Effector memory CD4-positive, alpha-beta T cell (primary cell): ENCODE results near the gene BRSK1.
A peak's percentile ranks its signal among the peaks of the same experiment; 100 is the strongest.

Experiments
- DNase-seq, 3 donors: peaks; one replicate each; pipeline ENCODE4 v3.0.0-alpha.2; 2020
- H3K27ac ChIP-seq: 2 replicates; pipeline ENCODE4 v1.7.0; 2013; ENCODE audit warnings: mild to moderate bottlenecking, low read length, moderate library complexity; ENCODE audit not compliant: insufficient read depth, poor library complexity, severe bottlenecking
- H3K27me3 ChIP-seq: replicated peaks from 2 replicates; pipeline ENCODE4 v1.7.0; 2013; ENCODE audit warnings: mild to moderate bottlenecking, low read length; ENCODE audit not compliant: insufficient read depth, control insufficient read depth, poor library complexity, severe bottlenecking
- H3K36me3 ChIP-seq: 2 replicates; pipeline ENCODE4 v1.7.0; 2013; ENCODE audit warnings: mild to moderate bottlenecking, low read length, moderate library complexity; ENCODE audit not compliant: control insufficient read depth, insufficient read depth
- H3K4me1 ChIP-seq: 2 replicates; pipeline ENCODE4 v1.7.0; 2013; ENCODE audit warnings: low read length, mild to moderate bottlenecking; ENCODE audit not compliant: control insufficient read depth, insufficient read depth, poor library complexity, severe bottlenecking
- H3K4me3 ChIP-seq: 2 replicates; pipeline ENCODE4 v1.7.0; 2013; ENCODE audit warnings: low read length, low read depth, mild to moderate bottlenecking; ENCODE audit not compliant: insufficient read depth, poor library complexity, severe bottlenecking
- H3K9me3 ChIP-seq: 2 replicates; pipeline ENCODE4 v1.7.0; 2013; ENCODE audit warnings: mild to moderate bottlenecking, low read length, moderate library complexity; ENCODE audit not compliant: control insufficient read depth

The BRSK1 gene

DNA sequence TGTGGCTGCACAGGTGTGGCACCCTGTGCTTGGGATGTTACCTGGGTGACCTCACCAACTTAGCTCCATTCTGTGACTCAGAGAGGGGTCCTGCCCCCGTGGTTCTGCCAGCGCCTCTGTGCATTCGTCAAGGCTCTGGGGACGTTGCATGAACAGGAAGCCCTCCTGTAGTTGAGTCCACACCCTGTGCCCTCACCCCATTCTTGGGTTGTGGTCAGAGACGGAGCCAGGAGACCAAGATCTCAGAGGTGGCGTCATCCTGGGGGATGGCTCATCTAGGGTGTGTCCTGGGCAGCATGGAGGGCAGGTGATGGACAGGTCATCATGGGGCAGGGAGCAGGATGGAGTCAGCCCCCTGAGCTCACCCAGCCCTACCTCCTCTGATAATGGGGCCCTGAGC is 68.2 kb downstream of the BRSK1 start:
- Histone ChIP-seq H3K4me1 (peaks cover 21% of the 10 kb centered on the region), H3K27ac (no peak overlapping the region), H3K4me3 (no peak overlapping the region), H3K27me3 (peaks cover 21% of the 10 kb centered on the region), H3K9me3 (no peaks in the 10 kb centered on the region), H3K36me3 (no peaks in the 10 kb centered on the region)
- DNase-seq = no peak

DNA sequence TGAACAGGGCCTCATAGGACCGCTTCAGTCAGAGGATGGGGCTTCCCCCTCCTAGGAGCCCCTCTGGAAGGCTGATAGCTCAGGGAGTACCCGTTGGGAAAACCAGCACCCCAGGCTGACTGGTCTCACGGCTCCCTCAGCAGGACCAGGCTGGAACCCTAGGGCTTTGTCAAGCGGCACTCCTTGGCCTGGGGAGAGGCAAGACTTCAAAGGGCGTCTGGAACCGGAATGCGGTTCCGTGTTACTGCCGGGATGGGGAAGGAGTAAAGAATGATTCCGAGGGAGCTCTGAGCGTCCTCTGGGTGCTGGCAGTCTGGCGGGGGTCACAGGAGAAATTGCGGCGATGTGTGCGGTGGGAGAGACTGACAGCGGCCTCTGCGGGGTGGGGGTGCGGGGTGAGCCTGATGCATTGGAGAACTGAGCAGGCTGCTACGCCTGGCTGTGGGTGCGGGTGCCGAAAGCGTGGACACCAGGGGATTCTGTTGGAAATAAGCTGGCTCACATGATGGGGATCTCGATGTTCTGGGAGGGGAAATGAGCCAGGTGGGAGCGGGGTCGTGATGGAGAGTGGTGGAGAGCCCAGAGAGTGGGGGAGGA is 68.8 kb downstream of the BRSK1 start:
- peaks cover 21% of the 10 kb centered on the region for H3K27me3 ChIP-seq

DNA sequence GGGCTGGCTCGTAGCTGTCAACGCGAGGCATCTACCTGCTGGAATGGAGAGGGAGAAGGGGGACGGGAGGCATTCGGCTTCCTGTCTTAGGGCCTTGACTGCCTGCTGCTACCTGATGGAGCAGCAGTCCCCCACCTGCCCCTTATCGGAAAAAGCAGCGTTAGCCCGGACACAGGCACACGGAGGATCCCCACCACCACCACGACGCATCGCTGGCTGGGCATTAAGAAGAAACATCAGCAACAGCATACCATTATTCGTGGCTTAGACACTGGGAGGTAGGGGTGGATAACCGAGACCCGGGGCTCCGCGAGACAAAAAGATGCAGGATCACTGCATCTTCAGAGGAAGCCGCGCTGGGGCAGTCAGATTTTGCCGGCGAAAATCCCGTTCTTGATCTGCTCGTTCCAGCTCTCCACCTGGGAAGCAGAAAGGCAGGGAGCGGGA is 69.6 kb downstream of the BRSK1 start:
- no peak for DNase-seq
- H3K27me3 ChIP-seq = peaks cover 21% of the 10 kb centered on the region

More for the DNA sequence above, 68.8 kb downstream of the BRSK1 start:
- Histone ChIP-seq H3K4me1 (peaks cover 21% of the 10 kb centered on the region), H3K36me3 (no peaks in the 10 kb centered on the region), H3K9me3 (no peaks in the 10 kb centered on the region), H3K4me3 (no peak overlapping the region), H3K27ac (no peak overlapping the region)
- DNase-seq = no peak

DNA sequence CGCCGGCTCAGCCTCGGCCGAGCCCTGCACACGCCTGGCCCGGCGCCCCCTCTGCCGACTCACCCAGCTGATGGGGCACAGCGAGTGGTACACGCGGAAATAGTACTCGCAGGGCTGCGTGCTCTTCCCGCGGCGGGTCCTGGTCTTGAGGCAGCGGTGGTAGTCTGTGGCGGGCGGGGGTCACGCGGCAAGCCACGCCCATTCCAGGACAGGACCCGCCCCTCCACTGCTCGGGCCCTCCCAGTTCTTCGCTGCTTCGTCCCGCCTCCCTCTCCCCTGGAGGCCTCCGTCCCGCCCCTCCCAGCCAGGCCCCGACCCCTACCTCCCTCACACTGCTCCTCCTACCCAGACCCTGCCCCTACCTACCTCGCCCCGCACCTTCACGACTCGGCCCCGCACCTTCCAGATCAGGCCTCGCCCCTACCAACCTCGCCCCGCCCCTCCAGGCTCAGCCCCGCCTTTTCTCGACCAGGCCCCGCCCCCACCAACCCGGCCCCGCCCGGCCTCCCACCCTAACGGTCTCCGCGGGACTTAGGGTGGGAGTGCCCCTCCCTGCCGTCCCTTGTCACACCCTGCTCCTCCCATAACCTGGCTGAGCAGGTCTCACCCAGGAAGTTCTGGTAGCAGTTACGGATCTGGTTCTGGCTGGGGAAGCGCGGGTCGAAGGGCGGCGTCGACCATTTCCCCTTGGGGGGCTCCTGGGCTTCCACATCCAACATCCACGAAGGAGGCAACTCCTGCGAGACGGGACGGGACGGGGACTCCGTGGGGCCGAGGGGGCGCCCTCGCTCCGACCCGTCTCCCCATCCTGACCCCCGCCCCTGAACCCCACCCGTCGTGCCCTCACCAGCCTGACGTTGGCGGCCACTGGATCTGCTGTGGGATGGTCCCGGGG is 70.3 kb downstream of the BRSK1 start:
- peak; percentile 51 to 71 (median 66) for DNase-seq
- peak overlapping the region; percentile 52 for H3K4me3 ChIP-seq
- H3K9me3 ChIP-seq = no peaks in the 10 kb centered on the region
- no peaks in the 10 kb centered on the region for H3K36me3 ChIP-seq
- no peak overlapping the region for H3K27ac ChIP-seq
- H3K4me1 ChIP-seq = peaks cover 21% of the 10 kb centered on the region
- peaks cover 21% of the 10 kb centered on the region for H3K27me3 ChIP-seq

More for the DNA sequence above, 69.6 kb downstream of the BRSK1 start:
- no peaks in the 10 kb centered on the region for H3K9me3 ChIP-seq
- peaks cover 21% of the 10 kb centered on the region for H3K4me1 ChIP-seq
- H3K27ac ChIP-seq = no peak overlapping the region
- peak overlapping the region; percentile 52 for H3K4me3 ChIP-seq
- no peaks in the 10 kb centered on the region for H3K36me3 ChIP-seq

DNA sequence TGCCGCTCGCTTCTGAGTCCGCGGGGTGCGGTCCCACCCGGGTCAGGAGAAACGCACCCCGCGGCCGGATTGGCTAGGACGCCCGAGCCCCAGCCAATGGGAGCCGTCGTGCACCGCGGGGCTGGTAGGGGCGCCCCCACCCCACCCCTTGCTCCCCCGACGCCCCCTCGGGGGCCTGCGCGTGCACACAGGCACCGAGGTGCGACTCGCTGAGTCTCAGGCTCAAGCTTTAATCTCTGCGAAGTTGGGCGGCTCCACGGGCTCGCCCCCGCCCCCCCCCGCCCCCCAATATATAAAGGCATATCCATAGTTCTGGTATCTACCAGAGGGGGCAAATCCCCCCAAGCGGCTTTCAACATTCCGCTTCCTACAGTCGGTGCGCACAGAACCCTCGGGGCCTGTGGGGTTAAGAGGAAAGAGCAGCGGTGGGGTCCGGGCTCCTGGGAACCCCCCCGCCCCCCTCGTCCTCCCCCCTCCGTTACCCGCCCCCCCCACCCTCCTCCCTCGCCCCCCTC is 71.0 kb downstream of the BRSK1 start, which contains the start of gene COX6B2:
COX6B2 (minus strand) TSS at position 22 of the 515 bp plus-strand sequence. CDS start 198 bp downstream, outside the sequence.
- H3K27me3 ChIP-seq = peaks cover 21% of the 10 kb centered on the region
- H3K27ac ChIP-seq = no peak within 1 kb of the TSS

DNA sequence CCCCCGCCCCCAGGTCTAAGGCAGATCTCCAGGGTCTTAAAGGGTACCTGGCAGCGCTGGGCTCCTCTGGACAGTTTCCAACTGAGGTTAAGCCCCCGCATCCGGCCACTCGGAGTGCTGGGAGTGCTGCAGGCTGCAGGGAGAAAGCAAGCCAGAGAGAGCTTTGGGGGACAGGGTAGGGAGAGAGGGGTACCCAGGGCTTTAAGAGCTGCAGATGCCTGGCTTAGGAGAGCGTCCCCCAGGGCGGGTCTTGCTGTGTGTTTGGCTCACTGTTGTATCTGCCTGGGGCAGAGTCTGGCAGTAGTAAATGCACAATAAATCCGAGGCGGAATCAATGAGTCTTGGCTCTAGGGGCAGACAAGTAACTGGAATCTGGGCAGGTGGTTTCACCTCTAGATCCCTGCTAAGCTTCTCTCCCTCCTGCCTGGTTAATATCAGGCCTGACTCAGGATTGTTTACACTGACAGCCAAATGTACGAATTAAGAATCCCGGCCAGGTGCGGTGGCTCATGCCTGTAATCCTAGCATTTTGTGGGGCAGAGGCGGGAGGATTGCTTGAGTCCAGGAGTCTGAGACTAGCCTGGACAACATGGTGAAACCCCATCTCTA is 71.5 kb downstream of the BRSK1 start:
- H3K36me3 ChIP-seq = no peaks in the 10 kb centered on the region
- no peak overlapping the region for H3K4me3 ChIP-seq
- H3K27ac ChIP-seq = no peak overlapping the region
- H3K4me1 ChIP-seq = peaks cover 21% of the 10 kb centered on the region
- no peaks in the 10 kb centered on the region for H3K9me3 ChIP-seq
- DNase-seq = no peak
- H3K27me3 ChIP-seq = peaks cover 21% of the 10 kb centered on the region

More for the DNA sequence above, 71.0 kb downstream of the BRSK1 start, which contains the start of gene COX6B2:
- Histone ChIP-seq H3K9me3 (no peaks in the 10 kb centered on the region), H3K4me3 (peak within 1 kb of the TSS; percentile 52), H3K4me1 (peaks cover 21% of the 10 kb centered on the region), H3K36me3 (no peaks in the 10 kb centered on the region)
- no peak for DNase-seq

DNA sequence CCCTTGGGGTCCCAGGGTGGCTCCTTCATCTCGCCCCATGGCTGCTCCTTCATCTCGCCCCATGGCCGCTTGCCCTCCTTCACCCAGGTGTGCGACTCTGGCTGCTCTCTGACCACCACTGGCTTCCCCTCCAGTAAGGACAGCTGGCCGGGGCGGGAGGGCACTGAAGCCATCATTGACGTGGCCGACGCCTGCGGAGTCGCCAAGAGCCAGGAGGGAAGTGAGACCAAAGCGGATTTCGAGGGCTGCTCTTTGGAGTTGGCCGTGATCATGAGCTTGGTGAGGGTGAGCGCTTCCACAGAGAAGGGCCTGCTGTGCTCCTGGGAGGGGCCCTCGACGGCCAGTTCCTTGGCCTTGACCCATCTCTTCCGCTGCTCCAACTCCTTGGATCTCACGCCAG is 74.7 kb downstream of the BRSK1 start:
- no peak overlapping the region for H3K27ac ChIP-seq
- peaks cover 12% of the 10 kb centered on the region for H3K4me1 ChIP-seq
- H3K27me3 ChIP-seq = peaks cover 13% of the 10 kb centered on the region
- H3K9me3 ChIP-seq = no peaks in the 10 kb centered on the region
- H3K4me3 ChIP-seq = no peak overlapping the region
- DNase-seq = no peak
- no peaks in the 10 kb centered on the region for H3K36me3 ChIP-seq

DNA sequence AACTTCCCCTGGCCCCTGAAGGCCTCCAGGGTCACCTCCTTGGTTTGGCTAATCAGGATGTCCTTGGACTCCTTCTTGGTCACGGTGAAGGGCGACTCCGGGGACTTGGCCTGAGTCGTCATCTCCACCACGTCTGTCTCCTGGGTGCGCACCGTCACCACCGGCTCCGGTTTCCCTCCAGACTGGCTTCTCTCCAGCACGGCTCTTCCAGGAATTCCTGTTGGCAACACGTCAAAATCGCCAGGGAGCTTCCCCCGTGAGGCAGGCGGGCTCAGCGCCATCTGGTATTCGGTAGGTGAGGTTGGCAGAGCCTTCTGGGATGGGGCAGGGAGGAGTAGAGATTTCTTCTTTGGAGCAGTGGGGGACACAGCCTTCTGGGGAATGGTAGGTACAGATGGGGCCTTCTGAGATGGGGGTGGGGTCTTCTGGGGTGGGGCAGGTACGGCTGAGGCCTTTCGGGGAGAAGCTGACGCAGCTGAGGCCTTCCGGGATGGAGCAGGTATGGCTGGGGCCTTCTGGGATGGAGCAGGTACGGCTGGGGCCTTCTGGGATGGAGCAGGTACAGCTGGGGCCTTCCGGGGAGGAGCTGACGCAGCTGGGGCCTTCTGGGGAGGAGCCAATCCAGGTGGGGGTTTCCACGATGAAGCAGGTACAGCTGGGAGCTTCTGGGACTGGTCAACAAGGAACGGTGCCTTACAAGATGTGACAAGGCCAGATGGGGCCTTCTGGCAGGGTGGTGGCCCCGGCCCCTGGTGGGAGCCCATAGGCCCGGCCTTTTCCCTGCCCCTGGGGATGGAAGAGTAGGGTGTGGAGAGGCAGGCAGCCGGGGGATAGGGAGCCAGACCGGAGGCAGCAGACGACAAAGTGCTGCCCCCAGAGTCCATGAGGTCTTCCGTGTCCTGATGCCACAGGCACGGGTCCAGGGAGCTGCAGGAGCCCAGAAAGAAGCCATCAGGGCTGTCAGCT is 75.4 kb downstream of the BRSK1 start:
- Histone ChIP-seq H3K4me1 (peaks cover 5% of the 10 kb centered on the region), H3K27ac (no peak overlapping the region), H3K9me3 (no peaks in the 10 kb centered on the region), H3K27me3 (peaks cover 6% of the 10 kb centered on the region), H3K36me3 (no peaks in the 10 kb centered on the region), H3K4me3 (no peak overlapping the region)
- no peak for DNase-seq

DNA sequence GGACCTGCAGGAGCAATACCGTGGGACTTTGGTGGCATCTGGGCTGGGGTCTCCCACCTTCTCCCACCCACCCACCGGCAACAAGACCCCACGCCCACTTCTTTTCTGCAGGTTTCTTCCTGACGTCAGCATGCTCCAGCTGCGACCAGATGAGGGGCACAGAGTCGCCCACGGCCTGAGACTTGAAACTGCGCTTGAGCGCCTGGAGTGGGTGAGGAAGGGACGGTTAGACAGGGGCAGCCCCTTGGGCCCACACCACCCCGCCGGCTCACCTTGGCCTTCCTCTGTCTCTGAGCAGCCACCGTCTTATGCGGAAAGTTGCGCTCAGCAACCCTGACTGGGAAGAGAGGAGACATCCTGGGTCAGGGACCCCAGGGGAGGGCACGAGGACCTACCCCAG is 77.1 kb downstream of the BRSK1 start:
- no peaks in the 10 kb centered on the region for H3K9me3 ChIP-seq
- no peaks in the 10 kb centered on the region for H3K4me1 ChIP-seq
- no peak for DNase-seq
- H3K27me3 ChIP-seq = no peaks in the 10 kb centered on the region
- H3K27ac ChIP-seq = no peak overlapping the region
- H3K36me3 ChIP-seq = no peaks in the 10 kb centered on the region
- H3K4me3 ChIP-seq = no peak overlapping the region
